CD4-positive, alpha-beta T cell treated with Interleukin-4 for 4 hours (primary cell): ENCODE results near the gene SYT13.

Experiments
- DNase-seq: peaks from one replicate; pipeline ENCODE4 v3.0.0-alpha.2; 2020

SYT13 gene

GRCh38 chr11:45215098-45215865 lies 70.9 kb downstream of the SYT13 start:
- DNase-seq = no peak

- no peak for DNase-seq
Observed at GRCh38 chr11:45213717-45214116, 72.4 kb downstream of the SYT13 start.

DNA sequence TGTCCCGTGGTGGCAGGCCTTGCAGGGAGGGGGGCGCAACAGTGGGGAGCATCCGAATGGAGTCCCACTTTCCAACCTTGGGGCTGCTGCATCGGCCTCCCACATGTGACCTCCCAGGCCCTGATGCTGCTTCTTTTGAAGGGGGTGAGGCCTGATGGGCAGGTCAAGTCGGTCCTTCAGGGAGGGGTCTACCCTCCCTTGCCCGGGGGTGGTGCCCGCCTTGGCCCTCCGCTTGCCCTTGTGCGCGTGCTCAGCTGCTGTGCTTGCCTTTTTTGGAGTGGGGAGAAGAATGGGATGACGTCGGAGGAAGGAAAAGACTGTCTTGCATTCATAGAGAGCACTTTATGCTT lies 72.8 kb downstream of the SYT13 start:
- no peak for DNase-seq

GRCh38 chr11:45212566-45213315 lies 73.4 kb downstream of the SYT13 start:
- no peak for DNase-seq

DNA sequence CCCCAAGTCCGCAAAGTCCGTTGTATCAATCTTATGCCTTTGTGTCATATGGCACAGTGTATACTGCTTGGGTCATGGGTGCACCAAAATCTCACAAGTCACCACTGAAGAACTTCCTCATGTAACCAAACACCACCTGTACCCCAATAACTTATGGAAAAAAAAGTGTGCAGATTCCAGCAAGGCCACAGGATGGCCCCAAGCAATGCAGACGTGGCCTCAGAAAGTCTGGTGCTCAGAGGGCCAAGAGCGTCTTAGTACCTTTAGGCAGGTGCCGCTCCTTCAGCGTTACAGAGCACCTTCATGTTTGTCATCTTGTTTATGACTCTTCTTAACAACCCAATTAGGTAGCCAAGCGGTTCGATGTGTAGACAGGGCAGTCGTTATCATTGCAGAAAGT lies 74.4 kb downstream of the SYT13 start:
- DNase-seq = no peak

GRCh38 chr11:45210846-45211245 lies 75.3 kb downstream of the SYT13 start:
- no peak for DNase-seq

DNA sequence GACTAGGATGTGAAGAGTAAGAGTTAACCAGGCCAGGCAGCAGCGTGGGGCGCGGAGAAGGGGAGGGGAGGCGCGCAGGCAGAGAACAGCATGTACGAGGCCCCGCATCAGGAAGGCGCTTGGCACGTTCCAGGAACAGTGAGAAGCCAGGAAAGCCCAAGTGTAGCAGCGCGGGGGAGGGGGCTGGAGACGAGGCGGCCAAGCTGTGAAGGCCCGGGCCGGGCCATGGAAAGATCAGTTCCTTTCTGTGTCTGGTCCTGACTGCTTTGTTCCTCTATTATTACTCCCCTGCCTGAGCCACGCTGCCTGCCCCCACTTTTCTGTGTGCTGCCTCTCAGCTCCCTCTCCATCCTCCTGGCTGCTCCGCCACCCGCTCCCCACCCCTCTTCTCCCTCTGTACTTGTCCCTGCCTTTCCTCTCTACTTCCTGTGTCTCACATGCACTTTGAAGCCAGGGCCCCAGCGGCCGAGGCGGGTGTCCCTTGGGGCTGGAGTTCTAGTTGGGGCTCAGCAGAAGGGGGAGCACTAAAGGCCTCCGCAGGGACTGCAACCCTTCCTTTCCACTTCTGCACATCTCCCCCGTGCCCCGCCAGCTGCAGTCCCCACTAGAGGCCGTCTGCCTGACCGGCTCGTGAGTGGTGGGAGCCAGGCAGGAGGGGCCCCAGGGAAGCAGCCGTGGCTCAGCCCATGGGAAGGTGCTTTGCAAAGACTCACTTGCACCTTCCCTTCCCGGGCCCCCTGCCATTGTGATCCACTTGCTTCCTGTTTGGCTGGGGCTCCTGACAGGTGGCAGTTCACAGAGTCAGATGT lies 76.0 kb downstream of the SYT13 start:
- DNase-seq = no peak

DNA sequence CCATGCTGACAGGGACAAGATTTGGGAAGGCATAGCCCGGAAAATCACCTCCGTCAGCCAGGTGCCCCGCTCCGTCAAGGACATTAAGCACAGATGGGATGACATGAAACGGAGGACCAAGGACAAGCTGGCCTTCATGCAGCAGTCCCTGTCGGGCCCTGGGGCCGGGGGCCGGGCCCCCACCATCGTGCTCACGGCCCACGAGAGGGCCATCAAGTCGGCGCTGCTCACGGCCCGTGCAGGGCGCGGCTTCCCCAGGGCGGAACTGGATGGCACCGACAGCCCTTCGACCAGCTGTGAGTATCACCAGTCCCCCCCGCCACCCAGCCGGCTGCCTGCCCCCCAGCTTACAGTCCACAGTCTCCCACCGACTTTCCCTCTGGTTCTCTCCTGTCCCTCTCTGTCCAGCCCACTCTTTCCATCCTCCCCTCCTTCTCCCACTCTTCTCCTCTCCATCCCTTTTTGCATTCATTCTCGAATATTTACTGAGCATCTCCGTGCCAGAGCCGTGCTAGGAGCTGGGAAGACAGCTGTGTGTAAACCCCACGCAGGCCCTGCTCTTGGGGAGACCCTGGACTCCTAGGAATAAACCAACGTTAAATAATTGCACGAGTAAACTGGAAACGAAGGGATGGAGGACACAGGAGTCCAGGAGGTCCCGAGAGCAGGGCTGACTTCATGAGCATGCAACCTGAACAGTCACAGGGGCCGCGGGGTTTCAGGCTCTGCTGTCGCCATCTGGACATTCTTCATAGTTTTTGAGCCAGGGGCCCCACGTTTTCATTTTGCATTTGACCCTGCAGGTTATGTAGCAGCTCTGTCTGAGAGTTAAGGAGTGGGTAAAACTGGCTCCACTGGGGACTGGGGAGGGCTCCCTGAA lies 76.9 kb downstream of the SYT13 start:
- DNase-seq = no peak

GRCh38 chr11:45208135-45208534 lies 78.0 kb downstream of the SYT13 start:
- DNase-seq = no peak

DNA sequence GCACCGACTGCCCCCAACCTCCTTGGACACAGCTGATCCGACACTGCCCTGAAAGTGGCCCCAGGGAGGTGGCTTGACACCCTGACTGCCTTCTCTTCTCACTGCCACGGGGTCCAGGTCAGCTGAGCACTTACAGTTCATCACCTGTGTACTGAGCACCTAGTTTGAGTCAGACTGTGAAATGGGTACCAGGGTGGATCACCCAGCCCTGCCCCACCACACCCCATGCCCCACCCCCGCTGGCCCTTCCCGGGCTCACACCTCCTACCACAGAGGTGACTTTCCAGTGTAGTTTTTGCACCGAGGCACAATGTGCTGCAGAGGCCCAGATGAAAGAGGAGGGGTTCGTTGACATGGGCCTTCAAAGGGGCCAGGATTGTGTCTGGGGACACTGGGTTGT lies 80.2 kb downstream of the SYT13 start:
- no peak for DNase-seq

GRCh38 chr11:45204761-45205160 lies 81.4 kb downstream of the SYT13 start:
- DNase-seq = no peak

DNA sequence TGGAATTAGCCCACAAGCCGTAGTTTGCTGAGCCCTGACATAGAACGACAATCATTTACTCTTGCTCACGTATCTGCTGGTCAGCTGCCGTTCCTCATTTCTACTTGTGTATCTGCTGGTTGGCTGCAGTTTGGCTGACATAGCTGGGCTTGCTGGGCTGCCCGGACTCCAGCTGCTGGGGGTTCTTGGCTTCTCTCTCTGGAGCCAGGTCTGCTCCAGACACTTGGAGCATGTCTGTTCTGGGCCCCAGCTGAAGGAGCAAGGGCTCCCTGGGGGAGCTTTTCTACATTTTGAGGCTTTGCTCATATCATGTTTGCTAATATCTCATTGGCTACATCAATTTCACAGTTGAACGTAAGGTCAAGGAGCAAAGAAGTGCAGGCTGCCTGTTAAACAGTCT lies 92.4 kb downstream of the SYT13 start:
- no peak for DNase-seq
